ENCODE results near the gene CBX8.

- TF ChIP-seq, protein P1, sequence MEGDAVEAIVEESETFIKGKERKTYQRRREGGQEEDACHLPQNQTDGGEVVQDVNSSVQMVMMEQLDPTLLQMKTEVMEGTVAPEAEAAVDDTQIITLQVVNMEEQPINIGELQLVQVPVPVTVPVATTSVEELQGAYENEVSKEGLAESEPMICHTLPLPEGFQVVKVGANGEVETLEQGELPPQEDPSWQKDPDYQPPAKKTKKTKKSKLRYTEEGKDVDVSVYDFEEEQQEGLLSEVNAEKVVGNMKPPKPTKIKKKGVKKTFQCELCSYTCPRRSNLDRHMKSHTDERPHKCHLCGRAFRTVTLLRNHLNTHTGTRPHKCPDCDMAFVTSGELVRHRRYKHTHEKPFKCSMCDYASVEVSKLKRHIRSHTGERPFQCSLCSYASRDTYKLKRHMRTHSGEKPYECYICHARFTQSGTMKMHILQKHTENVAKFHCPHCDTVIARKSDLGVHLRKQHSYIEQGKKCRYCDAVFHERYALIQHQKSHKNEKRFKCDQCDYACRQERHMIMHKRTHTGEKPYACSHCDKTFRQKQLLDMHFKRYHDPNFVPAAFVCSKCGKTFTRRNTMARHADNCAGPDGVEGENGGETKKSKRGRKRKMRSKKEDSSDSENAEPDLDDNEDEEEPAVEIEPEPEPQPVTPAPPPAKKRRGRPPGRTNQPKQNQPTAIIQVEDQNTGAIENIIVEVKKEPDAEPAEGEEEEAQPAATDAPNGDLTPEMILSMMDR (IDR thresholded peaks at IDR 0.05; ENCODE audit: borderline replicate concordance, extremely low read depth, low read length, poor library complexity, severe bottlenecking): no peak
- no peak for TF ChIP-seq EZH2 (IDR thresholded peaks at IDR 0.05; ENCODE audit: borderline replicate concordance, low read depth, low read length, severe bottlenecking)
Observed at GRCh38 chr17:79790805-79791734, 5.8 kb downstream of the CBX8 start.

All from DND-41 (cell line).